Prostate gland (tissue), 2 donors: ENCODE data around the gene SLC4A1AP. TPM values are rescaled to one million over a fixed set of nuclear protein-coding genes. Genes with fewer than 3 reads are reported as not detected.

Experiments
- DNase-seq: peaks from one replicate; pipeline ENCODE4 v3.0.0-alpha.2; 2019; ENCODE audit warnings: low spot score
- H3K27ac ChIP-seq, 2 donors: fragments of 200-600 bp; sonication (generic); 2 replicates each; pipeline ENCODE4 v1.5.1; 2017 to 2019
- H3K27me3 ChIP-seq: fragments of 200-600 bp; sonication (generic); replicated peaks from 2 replicates; pipeline ENCODE4 v1.5.1; 2019; ENCODE audit not compliant: insufficient read depth
- H3K36me3 ChIP-seq, 2 donors: fragments of 200-600 bp; sonication (generic); 1 replicate in 1 of 2; 2 replicates in 1 of 2; pipeline versions ENCODE4 v1.5.1 to v1.8.1; 2017 to 2019
- H3K4me1 ChIP-seq: fragments of 200-600 bp; sonication (generic); replicated peaks from 2 replicates; pipeline ENCODE4 v1.5.1; 2019
- H3K4me3 ChIP-seq, 2 donors: fragments of 200-600 bp; sonication (generic); 2 replicates each; pipeline ENCODE4 v1.5.1; 2017 to 2019
- H3K9me3 ChIP-seq: fragments of 200-600 bp; sonication (generic); 2 replicates; pipeline ENCODE4 v1.5.1; 2017
- POLR2A ChIP-seq: fragments of 450-650 bp; IDR thresholded peaks from one replicate; pipeline ENCODE4 v1.6.1; 2016; ENCODE audit warnings: antibody characterized with exemption, mild to moderate bottlenecking
- POLR2AphosphoS5 ChIP-seq: sonication (generic); formaldehyde crosslinking; IDR thresholded peaks from one replicate; pipeline ENCODE4 v1.6.1; 2017; ENCODE audit warnings: antibody characterized with exemption
- whole genome bisulfite sequencing: methylation state at CpG from one replicate; pipeline ENCODE4 v1.1.5; 2018; 5-methylcytosine and 5-hydroxymethylcytosine counted together
- intact Hi-C: fragments of 100-400 bp; cut with DNase I; formaldehyde crosslinking; loops from one replicate; pipeline ENCODE4 v1.14.2; 2022
- total RNA-seq, 2 donors: library from RNA; depleted of rRNA; stranded (reverse); fragments of >200 nt; gene quantifications; one replicate each; pipeline ENCODE4 v1.1.0, GENCODE V29; 2016
- TF ChIP-seq, protein P1 (sequence below), 4 experiments: fragments of 200-600 bp in 2 of 4; fragments of 450-650 bp in 2 of 4; sonication (generic) in 2 of 4; IDR thresholded peaks; 1 replicate in 3 of 4; 2 replicates in 1 of 4; pipeline ENCODE4 v1.5.1; 2016 to 2019; ENCODE audit warnings: antibody characterized with exemption in 4 of 4, mild to moderate bottlenecking in 2 of 4, moderate library complexity in 2 of 4

Gene SLC4A1AP
- total RNA-seq, 2 donors from 2014 or later, result 19.8 to 37.9 TPM

DNA sequence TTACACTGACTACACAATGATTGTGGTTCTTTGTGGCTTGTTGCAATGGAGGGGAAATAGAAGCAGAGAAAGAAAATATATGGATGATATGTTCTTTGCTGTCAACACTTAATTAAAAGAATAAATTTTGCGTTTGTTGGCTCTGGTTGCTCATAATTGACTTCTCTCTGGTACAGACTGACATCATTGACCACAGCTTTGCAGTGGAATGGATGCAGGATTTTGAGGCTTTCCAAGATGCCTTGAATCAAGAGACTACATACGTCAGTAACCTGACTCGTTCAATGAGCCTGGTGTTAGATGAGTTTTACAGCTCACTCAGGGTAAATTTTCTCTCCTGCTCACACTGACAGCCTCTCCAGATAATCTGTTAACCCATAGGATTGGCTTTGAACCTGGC is 25.0 kb upstream of the SLC4A1AP start:
- Histone ChIP-seq H3K27me3 (no peaks in the 10 kb centered on the region), H3K36me3 (peaks cover 15 to 23% of the 10 kb centered on the region in 2 donors), H3K4me3 (no peak overlapping the region), H3K27ac (no peak overlapping the region), H3K9me3 (no peaks in the 10 kb centered on the region), H3K4me1 (no peaks in the 10 kb centered on the region)
- DNase-seq, result no peak
- WGBS, result 57% methylated on average over 3 of the region's 3 CpGs
- no peak for TF ChIP-seq POLR2AphosphoS5
- no peak for TF ChIP-seq POLR2A
- TF ChIP-seq, protein P1, sequence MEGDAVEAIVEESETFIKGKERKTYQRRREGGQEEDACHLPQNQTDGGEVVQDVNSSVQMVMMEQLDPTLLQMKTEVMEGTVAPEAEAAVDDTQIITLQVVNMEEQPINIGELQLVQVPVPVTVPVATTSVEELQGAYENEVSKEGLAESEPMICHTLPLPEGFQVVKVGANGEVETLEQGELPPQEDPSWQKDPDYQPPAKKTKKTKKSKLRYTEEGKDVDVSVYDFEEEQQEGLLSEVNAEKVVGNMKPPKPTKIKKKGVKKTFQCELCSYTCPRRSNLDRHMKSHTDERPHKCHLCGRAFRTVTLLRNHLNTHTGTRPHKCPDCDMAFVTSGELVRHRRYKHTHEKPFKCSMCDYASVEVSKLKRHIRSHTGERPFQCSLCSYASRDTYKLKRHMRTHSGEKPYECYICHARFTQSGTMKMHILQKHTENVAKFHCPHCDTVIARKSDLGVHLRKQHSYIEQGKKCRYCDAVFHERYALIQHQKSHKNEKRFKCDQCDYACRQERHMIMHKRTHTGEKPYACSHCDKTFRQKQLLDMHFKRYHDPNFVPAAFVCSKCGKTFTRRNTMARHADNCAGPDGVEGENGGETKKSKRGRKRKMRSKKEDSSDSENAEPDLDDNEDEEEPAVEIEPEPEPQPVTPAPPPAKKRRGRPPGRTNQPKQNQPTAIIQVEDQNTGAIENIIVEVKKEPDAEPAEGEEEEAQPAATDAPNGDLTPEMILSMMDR (IDR thresholded peaks at IDR 0.05), result no peak
- intact Hi-C loops, result no loop called here

DNA sequence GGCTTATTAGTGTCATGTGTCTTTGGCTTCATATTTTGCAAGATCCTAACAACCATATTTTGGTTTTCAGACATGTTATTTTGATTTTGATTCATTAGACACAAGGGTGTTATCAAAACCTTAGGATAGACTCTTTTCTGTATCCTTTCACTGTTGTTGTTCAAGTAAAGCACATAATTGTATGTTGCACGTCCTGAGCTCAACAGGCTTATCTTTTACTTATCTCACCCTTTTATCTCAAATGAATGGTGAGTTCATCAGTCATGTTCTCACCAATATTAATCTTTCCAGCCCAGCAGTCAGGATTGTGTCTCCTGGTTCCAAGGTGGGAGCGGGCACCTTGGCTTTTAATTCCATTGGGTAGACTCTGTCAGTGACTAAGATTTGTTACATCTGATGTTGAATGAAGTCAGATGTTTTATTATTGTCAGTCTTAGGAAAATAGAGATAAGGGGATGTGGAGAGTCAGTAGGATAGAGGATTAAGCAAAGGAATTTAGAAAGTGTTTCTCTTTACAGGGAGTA is 22.9 kb upstream of the SLC4A1AP start:
- intact Hi-C loops, result no loop called here
- TF ChIP-seq, protein P1 (IDR thresholded peaks at IDR 0.05), result no peak
- TF ChIP-seq POLR2AphosphoS5 (no peak), POLR2A (no peak)
- no peak overlapping the region for H3K27ac ChIP-seq
- no peaks in the 10 kb centered on the region for H3K4me1 ChIP-seq
- H3K27me3 ChIP-seq, result no peaks in the 10 kb centered on the region
- H3K9me3 ChIP-seq, result no peaks in the 10 kb centered on the region
- H3K36me3 ChIP-seq, result peaks cover 13 to 15% of the 10 kb centered on the region in 2 donors
- 81% methylated on average over 2 of the region's 2 CpGs for WGBS
- no peak for DNase-seq
- H3K4me3 ChIP-seq, result no peak overlapping the region

DNA sequence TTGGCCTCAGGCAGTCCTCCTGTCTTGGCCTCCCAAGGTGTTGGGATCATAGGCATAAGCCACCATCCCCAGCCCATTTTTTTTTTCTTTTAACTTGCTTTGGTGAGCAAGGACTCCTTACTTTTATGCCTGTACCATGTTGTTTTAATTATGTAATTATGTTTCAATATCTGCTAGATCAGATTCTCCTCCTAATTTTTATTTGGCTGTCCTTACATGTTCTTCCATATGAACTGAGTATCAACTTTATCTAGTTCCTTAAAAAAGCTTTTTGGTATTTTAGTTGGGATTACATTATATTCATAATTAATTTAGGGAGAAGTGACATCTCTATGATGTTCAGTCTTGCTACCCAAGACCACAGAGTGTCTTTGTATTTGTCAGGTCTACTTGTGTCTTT is 18.5 kb upstream of the SLC4A1AP start:
- Histone ChIP-seq H3K27me3 (no peaks in the 10 kb centered on the region), H3K4me3 (no peak overlapping the region), H3K9me3 (no peaks in the 10 kb centered on the region), H3K4me1 (no peaks in the 10 kb centered on the region), H3K36me3 (peaks cover 0 to 8% of the 10 kb centered on the region in 2 donors), H3K27ac (no peak overlapping the region)
- intact Hi-C loops, result no loop called here
- no peak for DNase-seq
- TF ChIP-seq POLR2A (no peak), POLR2AphosphoS5 (no peak)
- TF ChIP-seq, protein P1 (IDR thresholded peaks at IDR 0.05), result no peak

DNA sequence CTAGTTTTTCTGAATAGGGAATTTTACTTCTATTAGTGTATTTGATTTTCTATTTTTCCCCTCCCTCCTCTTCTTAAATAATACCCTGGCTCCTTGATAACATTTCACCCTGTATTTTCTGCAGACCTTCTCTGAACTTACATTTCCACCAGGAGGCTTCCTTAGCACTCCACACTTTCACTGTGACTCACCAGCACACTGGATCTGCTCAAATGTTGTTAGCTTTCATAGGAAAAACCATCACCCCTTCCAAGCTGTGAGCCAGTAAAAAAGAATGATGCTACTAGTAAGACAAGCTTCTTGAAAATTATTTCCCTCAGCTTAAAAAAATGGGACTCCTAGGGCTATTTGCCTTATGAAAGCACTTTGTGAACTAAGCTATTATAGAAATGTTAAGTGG is 16.4 kb upstream of the SLC4A1AP start:
- Histone ChIP-seq H3K4me3 (no peak overlapping the region), H3K9me3 (no peaks in the 10 kb centered on the region), H3K27ac (no peak overlapping the region), H3K36me3 (peaks cover 0 to 8% of the 10 kb centered on the region in 2 donors), H3K27me3 (no peaks in the 10 kb centered on the region), H3K4me1 (no peaks in the 10 kb centered on the region)
- DNase-seq, result no peak
- intact Hi-C loops, result no loop called here
- TF ChIP-seq POLR2A (no peak), POLR2AphosphoS5 (no peak)
- TF ChIP-seq, protein P1 (IDR thresholded peaks at IDR 0.05), result no peak

DNA sequence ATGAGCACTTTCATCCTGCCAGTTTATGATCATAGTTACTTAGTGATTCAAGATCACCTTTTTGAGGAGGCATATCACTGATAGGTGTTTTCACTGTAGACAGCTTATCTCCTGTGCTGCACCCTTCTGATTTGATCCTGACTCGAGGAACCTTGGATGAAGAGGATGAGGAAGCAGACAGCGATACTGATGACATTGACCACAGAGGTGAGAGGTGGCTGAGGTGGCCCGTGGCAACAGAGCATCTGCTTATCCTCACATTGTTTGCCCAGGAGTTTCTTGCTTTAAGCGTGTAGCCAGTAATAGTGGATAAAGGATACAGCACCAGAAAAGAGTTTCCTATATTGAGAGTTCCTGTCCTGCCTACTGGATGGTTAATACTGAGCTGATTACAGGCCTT is 16.0 kb upstream of the SLC4A1AP start:
- H3K27ac ChIP-seq, result no peak overlapping the region
- no peak for DNase-seq
- H3K36me3 ChIP-seq, result peaks cover 0 to 8% of the 10 kb centered on the region in 2 donors
- 89% methylated on average over 4 of the region's 4 CpGs for WGBS
- TF ChIP-seq, protein P1 (IDR thresholded peaks at IDR 0.05), result no peak
- TF ChIP-seq POLR2AphosphoS5 (no peak), POLR2A (no peak)
- H3K4me1 ChIP-seq, result no peaks in the 10 kb centered on the region
- intact Hi-C loops, result no loop called here
- no peaks in the 10 kb centered on the region for H3K9me3 ChIP-seq
- H3K4me3 ChIP-seq, result no peak overlapping the region
- H3K27me3 ChIP-seq, result no peaks in the 10 kb centered on the region
